HepG2 (cell line): ENCODE measurements around the gene RABIF. TPM values are rescaled to one million over a fixed set of nuclear protein-coding genes. Genes with fewer than 3 reads are reported as not detected.
A peak's percentile ranks its signal among the peaks of the same experiment; 100 is the strongest.

ENCODE experiments used
- ASH2L ChIP-seq: fragments of 300-600, 200-600 bp; sonication (generic); IDR thresholded peaks from 2 replicates; pipeline ENCODE4 v1.7.0; 2017; ENCODE audit warnings: low read depth, mild to moderate bottlenecking, moderate library complexity, mixed read lengths, low read length; ENCODE audit not compliant: insufficient read length
- ATF7 ChIP-seq, 2 experiments: fragments of 450-650 bp in 1 of 2; sonication (generic) in 1 of 2; formaldehyde crosslinking in 1 of 2; IDR thresholded peaks; 2 replicates each; pipeline versions ENCODE4 v1.4.0 to v1.6.1; 2016 to 2020; ENCODE audit warnings: antibody characterized with exemption in 1 of 2, mild to moderate bottlenecking in 1 of 2, missing genetic modification reagents in 1 of 2
- BCLAF1 ChIP-seq: fragments of 450-650 bp; IDR thresholded peaks from 2 replicates; pipeline ENCODE4 v1.6.1; 2017; ENCODE audit warnings: mild to moderate bottlenecking
- CHD4 ChIP-seq: fragments of 200-600 bp; sonication (generic); IDR thresholded peaks from 2 replicates; pipeline ENCODE4 v1.7.0; 2017; ENCODE audit warnings: mild to moderate bottlenecking, low read length, borderline replicate concordance
- FLYWCH1 ChIP-seq: sonication (generic); formaldehyde crosslinking; IDR thresholded peaks from 2 replicates; pipeline ENCODE4 v1.8.1; 2023; ENCODE audit warnings: mild to moderate bottlenecking, missing genetic modification reagents
- HMGXB4 ChIP-seq, 2 experiments: sonication (generic) in 1 of 2; formaldehyde crosslinking in 1 of 2; IDR thresholded peaks; 2 replicates each; pipeline versions ENCODE4 v1.4.0 to v1.6.1; 2018 to 2020; ENCODE audit warnings: missing genetic modification reagents in 2 of 2, borderline replicate concordance in 1 of 2, low read depth in 1 of 2, mild to moderate bottlenecking in 1 of 2, missing biosample characterization in 1 of 2
- HOXA3 ChIP-seq: sonication (generic); formaldehyde crosslinking; IDR thresholded peaks from 2 replicates; pipeline ENCODE4 v1.5.0; 2020; ENCODE audit warnings: missing genetic modification reagents
- JUNB ChIP-seq: sonication (generic); formaldehyde crosslinking; IDR thresholded peaks from 2 replicates; pipeline ENCODE4 v1.8.0; 2022; ENCODE audit warnings: missing genetic modification reagents, mild to moderate bottlenecking, borderline replicate concordance
- SATB2 ChIP-seq: sonication (generic); formaldehyde crosslinking; IDR thresholded peaks from 2 replicates; pipeline ENCODE4 v1.5.0; 2020; ENCODE audit warnings: missing genetic modification reagents
- THAP11 ChIP-seq: IDR thresholded peaks from 2 replicates; pipeline ENCODE4 v1.6.1; 2016; ENCODE audit warnings: missing biosample characterization, missing genetic modification reagents
- TOE1 ChIP-seq: sonication (generic); formaldehyde crosslinking; IDR thresholded peaks from 2 replicates; pipeline ENCODE4 v1.4.0; 2020; ENCODE audit warnings: mild to moderate bottlenecking, missing genetic modification reagents
- ZBTB46 ChIP-seq: sonication (generic); formaldehyde crosslinking; IDR thresholded peaks from 2 replicates; pipeline ENCODE4 v1.4.0; 2020; ENCODE audit warnings: mild to moderate bottlenecking, missing genetic modification reagents, borderline replicate concordance
- ZBTB49 ChIP-seq: sonication (generic); formaldehyde crosslinking; IDR thresholded peaks from 2 replicates; pipeline ENCODE4 v1.4.0; 2020; ENCODE audit warnings: missing genetic modification reagents, borderline replicate concordance
- ZNF543 ChIP-seq: sonication (generic); formaldehyde crosslinking; IDR thresholded peaks from 2 replicates; pipeline ENCODE4 v1.4.0; 2020; ENCODE audit warnings: mild to moderate bottlenecking, missing genetic modification reagents
- ZNF678 ChIP-seq: sonication (generic); formaldehyde crosslinking; IDR thresholded peaks from 2 replicates; pipeline ENCODE4 v1.4.0; 2020; ENCODE audit warnings: mild to moderate bottlenecking, missing genetic modification reagents
- ZNF841 ChIP-seq: sonication (generic); formaldehyde crosslinking; IDR thresholded peaks from 2 replicates; pipeline ENCODE4 v1.8.1; 2023; ENCODE audit warnings: missing genetic modification reagents, borderline replicate concordance
- ZSCAN5A ChIP-seq: sonication (generic); formaldehyde crosslinking; IDR thresholded peaks from 2 replicates; pipeline ENCODE4 v1.8.0; 2022; ENCODE audit warnings: mild to moderate bottlenecking, missing genetic modification reagents, borderline replicate concordance
- polyA plus RNA-seq, 8 experiments: library from polyadenylated mRNA; depleted of rRNA in 3 of 8; stranded (reverse) in 7 of 8; unstranded in 1 of 8; fragments of >200 nt; fragmentation: Illumina TruSeq in 4 of 8; extraction: Trizol in 4 of 8; gene quantifications; 2 replicates each; pipeline versions ENCODE4 v1.2.1 to v1.2.3, GENCODE V29; 2011 to 2016; ENCODE audit warnings: low read depth in 4 of 8, missing spikeins in 1 of 8, mixed read lengths in 1 of 8; ENCODE audit not compliant: insufficient read depth in 1 of 8
- total RNA-seq, 5 experiments: library from RNA; depleted of rRNA; stranded (reverse); fragments of >200 nt; fragmentation: Illumina TruSeq; extraction: Trizol; gene quantifications; 2 replicates each; pipeline ENCODE4 v1.2.3, GENCODE V29; 2016; ENCODE audit warnings: low read depth in 1 of 5

The RABIF gene
- total and polyA plus RNA-seq, 2 of the 13 experiments (the other 11 are each of a cell fraction or from before 2014, with no cell fraction given) = 7.6 to 8.3 TPM

- TF ChIP-seq ZBTB49 (CRISPR knock-in tag) = no peak
- TF ChIP-seq ATF7 (IDR thresholded peaks at IDR 0.05) = no peak
- no peak for TF ChIP-seq ATF7 (CRISPR knock-in tag; IDR thresholded peaks at IDR 0.05)
- no peak for TF ChIP-seq ZNF678
- TF ChIP-seq HMGXB4 (CRISPR knock-in tag; IDR thresholded peaks at IDR 0.05; ENCODE audit: borderline replicate concordance in 1 of 2, low read depth in 1 of 2) = peak; percentile 79; a peak in 3 of 4 replicates
- peak; percentile 83; the same call in 1 of the 2 replicates for TF ChIP-seq ZSCAN5A (CRISPR knock-in tag)
- no peak for TF ChIP-seq ZNF841 (CRISPR knock-in tag)
- TF ChIP-seq ZBTB46 = no peak
- TF ChIP-seq CHD4 = no peak
- no peak for TF ChIP-seq FLYWCH1 (CRISPR knock-in tag)
- peak; percentile 87 for TF ChIP-seq ZNF543 (CRISPR knock-in tag)
- TF ChIP-seq SATB2 (CRISPR knock-in tag) = 0 out of 2 replicates have a peak, but pooled peaks have one; percentile 22
- no peak for TF ChIP-seq BCLAF1
- no peak for TF ChIP-seq JUNB (CRISPR knock-in tag)
- TF ChIP-seq HOXA3 = peak; percentile 58; the same call in 1 of the 2 replicates
- peak; percentile 59; the same call in 1 of the 2 replicates for TF ChIP-seq THAP11 (CRISPR knock-in tag)
- 0 out of 2 replicates have a peak, but pooled peaks have one; percentile 5 for TF ChIP-seq TOE1 (CRISPR knock-in tag)
- TF ChIP-seq ASH2L = peak; percentile 91
These were observed at the start of gene RABIF (continued) for GRCh38 chr1:202888531-202889360.
